ENCODE data around the gene HNRNPDL. TPM values are rescaled to one million over a fixed set of nuclear protein-coding genes. Genes with fewer than 3 reads are reported as not detected.

The HNRNPDL gene
- total RNA-seq, 1 experiment from 2014 or later, result 472 TPM

GRCh38 chr4:82419451-82419850, 10.8 kb downstream of the HNRNPDL start:
- no peak overlapping the region for H3K27ac Mint-ChIP-seq
- Histone ChIP-seq H3K23ac (ENCODE audit: insufficient read length, low read depth, low read length) (no peak overlapping the region), H3K56ac (ENCODE audit: insufficient read length, low read depth, low read length) (no peak overlapping the region), H4K91ac (ENCODE audit: insufficient read length, low read depth, low read length) (no peak overlapping the region), H3K23me2 (ENCODE audit: insufficient read length, low read depth, low read length, poor library complexity, severe bottlenecking) (no peaks in the 10 kb centered on the region), H3K4me2 (ENCODE audit: insufficient read depth, insufficient read length, low read length) (no peak overlapping the region), H2BK120ac (ENCODE audit: low read depth, low read length, poor library complexity, severe bottlenecking) (no peak overlapping the region), H3K9ac (ENCODE audit: extremely low read depth, insufficient read length, low read length) (no peak overlapping the region), H3K4ac (ENCODE audit: low read depth, low read length) (no peak overlapping the region), H2AFZ (ENCODE audit: low read length) (no peak overlapping the region), H4K8ac (replicated peaks; ENCODE audit: insufficient read length, low read depth, low read length) (no peak overlapping the region), H3K4me1 (ENCODE audit: insufficient read depth, low read length) (no peaks in the 10 kb centered on the region), H3K79me2 (ENCODE audit: insufficient read depth, low read length) (no peaks in the 10 kb centered on the region), H2BK15ac (ENCODE audit: low read depth, low read length) (no peak overlapping the region), H2BK5ac (ENCODE audit: insufficient read length, low read length) (no peak overlapping the region), H3K14ac (ENCODE audit: insufficient read depth, low read length) (no peak overlapping the region), H3K18ac (ENCODE audit: insufficient read length, low read depth, low read length) (no peak overlapping the region), H3K9me3 (ENCODE audit: control insufficient read depth, low read depth, low read length) (no peaks in the 10 kb centered on the region), H3T11ph (ENCODE audit: low read length) (no peak overlapping the region), H4K5ac (ENCODE audit: insufficient read length, low read depth, low read length) (no peak overlapping the region), H3K27me3 (ENCODE audit: insufficient read depth, low read length) (no peaks in the 10 kb centered on the region), H2BK20ac (ENCODE audit: low read depth, low read length, poor library complexity, severe bottlenecking) (no peak overlapping the region), H2AK5ac (ENCODE audit: insufficient read length, low read length) (no peak overlapping the region), H3K79me1 (ENCODE audit: insufficient read depth, low read depth, low read length, poor library complexity, severe bottlenecking) (no peaks in the 10 kb centered on the region), H2BK12ac (ENCODE audit: insufficient read length, low read depth, low read length) (no peak overlapping the region), H3K27ac (ENCODE audit: insufficient read length, low read depth, low read length) (no peak overlapping the region), H4K20me1 (ENCODE audit: control insufficient read depth, insufficient read depth, insufficient read length) (no peaks in the 10 kb centered on the region)
- peaks cover 6 to 13% of the 10 kb centered on the region in 2 experiments; a peak in 4 of 5 replicates for H3K9me3 Mint-ChIP-seq
- H3K27me3 Mint-ChIP-seq (ENCODE audit: low read depth), result peaks cover 7% of the 10 kb centered on the region; the same call in 1 of the 2 replicates
- DNase-seq, result no peak
- H3K4me1 Mint-ChIP-seq, result peaks cover 8 to 12% of the 10 kb centered on the region in 2 experiments
- H3K4me3 Mint-ChIP-seq, result no peak overlapping the region
- TF ChIP-seq, protein P1, sequence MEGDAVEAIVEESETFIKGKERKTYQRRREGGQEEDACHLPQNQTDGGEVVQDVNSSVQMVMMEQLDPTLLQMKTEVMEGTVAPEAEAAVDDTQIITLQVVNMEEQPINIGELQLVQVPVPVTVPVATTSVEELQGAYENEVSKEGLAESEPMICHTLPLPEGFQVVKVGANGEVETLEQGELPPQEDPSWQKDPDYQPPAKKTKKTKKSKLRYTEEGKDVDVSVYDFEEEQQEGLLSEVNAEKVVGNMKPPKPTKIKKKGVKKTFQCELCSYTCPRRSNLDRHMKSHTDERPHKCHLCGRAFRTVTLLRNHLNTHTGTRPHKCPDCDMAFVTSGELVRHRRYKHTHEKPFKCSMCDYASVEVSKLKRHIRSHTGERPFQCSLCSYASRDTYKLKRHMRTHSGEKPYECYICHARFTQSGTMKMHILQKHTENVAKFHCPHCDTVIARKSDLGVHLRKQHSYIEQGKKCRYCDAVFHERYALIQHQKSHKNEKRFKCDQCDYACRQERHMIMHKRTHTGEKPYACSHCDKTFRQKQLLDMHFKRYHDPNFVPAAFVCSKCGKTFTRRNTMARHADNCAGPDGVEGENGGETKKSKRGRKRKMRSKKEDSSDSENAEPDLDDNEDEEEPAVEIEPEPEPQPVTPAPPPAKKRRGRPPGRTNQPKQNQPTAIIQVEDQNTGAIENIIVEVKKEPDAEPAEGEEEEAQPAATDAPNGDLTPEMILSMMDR (conservative IDR thresholded peaks at IDR 0.05), result no peak
- H3K36me3 Mint-ChIP-seq (ENCODE audit: insufficient read depth in 1 of 3, low read depth in 3 of 3), result peaks cover 11 to 23% (median 13%) of the 10 kb centered on the region in 3 experiments
- WGBS (ENCODE audit: extremely low coverage, insufficient read length, low lambda C conversion rate), result no CpG with 5 or more reads among the region's 3 CpGs
